Stimulated activated CD4-positive, alpha-beta T cell treated with anti-CD3 and anti-CD28 coated beads, TNF-alpha, amount 100 ng/mL, for 48 hours (primary cell): ENCODE data around the gene MICALL2.
A peak's percentile ranks its signal among the peaks of the same experiment; 100 is the strongest.

Source experiments
- DNase-seq, 3 donors: peaks; one replicate each; pipeline ENCODE4 v3.0.0-alpha.2; 2020; ENCODE audit warnings: low read depth in 3 of 3

MICALL2 gene

GRCh38 chr7:1433128-1433920 is 25.9 kb downstream of the MICALL2 start:
- no peak for DNase-seq

- DNase-seq = peak; percentile 53 to 77 (median 65)
These were observed 26.7 kb downstream of the MICALL2 start for GRCh38 chr7:1432411-1433082.

- no peak for DNase-seq
These were observed 27.5 kb downstream of the MICALL2 start for GRCh38 chr7:1431634-1432380.

- no peak for DNase-seq
These were observed 28.0 kb downstream of the MICALL2 start for GRCh38 chr7:1431226-1431625.

- no peak for DNase-seq
These were observed 29.0 kb downstream of the MICALL2 start for GRCh38 chr7:1430056-1430845.

GRCh38 chr7:1428941-1429501 is 30.2 kb downstream of the MICALL2 start:
- no peak for DNase-seq

GRCh38 chr7:1427064-1427657 is 32.1 kb downstream of the MICALL2 start:
- no peak for DNase-seq

- DNase-seq = no peak
These were observed 32.8 kb downstream of the MICALL2 start for GRCh38 chr7:1426474-1426873.

GRCh38 chr7:1425292-1426136 is 33.8 kb downstream of the MICALL2 start:
- DNase-seq = no peak

GRCh38 chr7:1424041-1424440 is 35.2 kb downstream of the MICALL2 start:
- no peak for DNase-seq

GRCh38 chr7:1423264-1423811 is 35.9 kb downstream of the MICALL2 start:
- no peak for DNase-seq

GRCh38 chr7:1422512-1423263 is 36.6 kb downstream of the MICALL2 start:
- no peak for DNase-seq

- no peak for DNase-seq
These were observed 37.3 kb downstream of the MICALL2 start for GRCh38 chr7:1421946-1422345.

- DNase-seq = no peak
These were observed 38.1 kb downstream of the MICALL2 start for GRCh38 chr7:1421020-1421790.

GRCh38 chr7:1419688-1420087 is 39.6 kb downstream of the MICALL2 start:
- no peak for DNase-seq

- no peak for DNase-seq
These were observed 40.0 kb downstream of the MICALL2 start for GRCh38 chr7:1419310-1419634.

GRCh38 chr7:1418505-1419309 is 40.6 kb downstream of the MICALL2 start:
- no peak for DNase-seq
